Adipocyte (in vitro differentiated cells): Measurements from ENCODE around the gene IL13RA1.
A peak's percentile ranks its signal among the peaks of the same experiment; 100 is the strongest.

Experiments
- DNase-seq: peaks from one replicate; pipeline ENCODE4 v3.0.0-alpha.2; 2015; ENCODE audit warnings: low read depth
- H3K27me3 ChIP-seq: replicated peaks from 2 replicates; pipeline ENCODE4 v1.7.0; 2013; ENCODE audit warnings: mild to moderate bottlenecking, low read length, moderate library complexity; ENCODE audit not compliant: control insufficient read depth, insufficient read depth
- H3K36me3 ChIP-seq: 2 replicates; pipeline ENCODE4 v1.7.0; 2013; ENCODE audit warnings: low read length, mild to moderate bottlenecking, moderate library complexity; ENCODE audit not compliant: control insufficient read depth, insufficient read depth, severe bottlenecking
- H3K4me1 ChIP-seq: 2 replicates; pipeline ENCODE4 v1.7.0; 2013; ENCODE audit warnings: mild to moderate bottlenecking, low read length, moderate library complexity; ENCODE audit not compliant: control insufficient read depth, insufficient read depth
- H3K4me3 ChIP-seq: 2 replicates; pipeline ENCODE4 v1.7.0; 2013; ENCODE audit warnings: mild to moderate bottlenecking, low read length, moderate library complexity
- H3K9ac ChIP-seq: 2 replicates; pipeline ENCODE4 v1.7.0; 2013; ENCODE audit warnings: mild to moderate bottlenecking, low read length, moderate library complexity
- H3K9me3 ChIP-seq: 2 replicates; pipeline ENCODE4 v1.7.0; 2013; ENCODE audit warnings: mild to moderate bottlenecking, low read length, moderate library complexity; ENCODE audit not compliant: control insufficient read depth

Gene IL13RA1

DNA sequence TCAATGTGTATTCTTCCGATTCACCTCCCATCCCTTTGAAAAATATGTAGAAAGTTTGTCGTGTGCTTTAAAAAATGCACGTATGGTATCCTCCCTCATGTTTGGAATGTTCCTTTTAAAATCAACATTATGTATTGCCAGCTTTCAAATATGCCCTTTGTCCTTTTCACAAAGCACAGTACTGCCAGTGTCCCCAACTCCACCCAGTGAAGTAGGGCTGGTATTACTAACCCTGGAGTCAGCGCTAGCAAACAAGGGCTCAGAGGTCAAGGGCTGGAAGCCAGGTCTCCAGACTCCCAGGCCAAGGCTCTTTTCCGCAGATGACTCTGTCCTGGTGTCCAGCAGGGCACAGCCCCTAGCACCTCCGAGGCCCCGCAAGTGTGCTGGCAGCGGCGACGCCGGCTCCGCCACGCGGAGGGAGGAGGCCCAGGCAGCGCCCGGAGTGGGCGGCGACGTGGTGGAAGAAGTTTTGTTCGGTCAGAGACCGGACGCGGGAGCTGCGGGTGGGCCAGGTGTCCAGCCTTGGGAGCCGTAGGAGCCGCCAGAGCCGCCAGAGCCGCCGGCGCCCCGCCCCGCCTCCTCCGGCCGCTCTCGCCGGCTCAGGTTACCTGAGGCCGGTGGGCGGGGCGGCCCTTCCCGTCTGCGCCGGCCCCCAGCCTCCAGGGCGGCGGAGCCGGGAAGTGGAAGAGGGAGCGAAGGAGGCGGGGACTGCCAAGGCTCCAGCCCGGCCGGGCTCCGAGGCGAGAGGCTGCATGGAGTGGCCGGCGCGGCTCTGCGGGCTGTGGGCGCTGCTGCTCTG lies at the start of gene IL13RA1:
TSS of gene IL13RA1 (plus strand) at position 720 of the 799 bp plus-strand sequence. CDS start at position 753, 33 bp downstream.
- peak; percentile 90 for DNase-seq
- Histone ChIP-seq H3K9me3 (no peaks in the 10 kb centered on the region), H3K9ac (peak within 1 kb of the TSS; percentile 84), H3K27me3 (peaks cover 2% of the 10 kb centered on the region), H3K4me1 (peaks cover 46% of the 10 kb centered on the region), H3K4me3 (peak within 1 kb of the TSS; percentile 82), H3K36me3 (no peaks in the 10 kb centered on the region)

DNA sequence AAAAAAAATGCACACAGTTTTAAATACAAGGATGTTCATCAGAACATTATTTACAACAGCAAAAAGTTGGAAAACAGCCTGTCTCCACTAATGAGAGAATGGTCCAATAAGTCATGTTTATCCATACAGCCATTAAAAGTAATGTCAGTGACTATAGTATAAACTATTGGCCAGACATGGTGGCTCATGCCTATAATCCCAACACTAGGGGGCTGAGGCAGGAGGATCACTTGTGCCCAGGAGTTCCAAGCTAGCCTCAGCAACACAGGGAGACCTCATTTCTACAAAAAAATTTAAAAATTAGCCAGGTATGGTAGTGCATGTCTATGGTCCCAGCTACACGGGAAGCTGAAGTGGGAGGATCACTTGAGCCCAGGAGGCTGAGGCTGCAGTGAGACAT lies 48.1 kb upstream of the IL13RA1 start:
- H3K4me1 ChIP-seq: no peaks in the 10 kb centered on the region
- no peaks in the 10 kb centered on the region for H3K9me3 ChIP-seq
- no peak for DNase-seq
- H3K4me3 ChIP-seq: no peak overlapping the region
- H3K9ac ChIP-seq: no peak overlapping the region
- H3K27me3 ChIP-seq: no peaks in the 10 kb centered on the region
- peaks cover 60% of the 10 kb centered on the region for H3K36me3 ChIP-seq

DNA sequence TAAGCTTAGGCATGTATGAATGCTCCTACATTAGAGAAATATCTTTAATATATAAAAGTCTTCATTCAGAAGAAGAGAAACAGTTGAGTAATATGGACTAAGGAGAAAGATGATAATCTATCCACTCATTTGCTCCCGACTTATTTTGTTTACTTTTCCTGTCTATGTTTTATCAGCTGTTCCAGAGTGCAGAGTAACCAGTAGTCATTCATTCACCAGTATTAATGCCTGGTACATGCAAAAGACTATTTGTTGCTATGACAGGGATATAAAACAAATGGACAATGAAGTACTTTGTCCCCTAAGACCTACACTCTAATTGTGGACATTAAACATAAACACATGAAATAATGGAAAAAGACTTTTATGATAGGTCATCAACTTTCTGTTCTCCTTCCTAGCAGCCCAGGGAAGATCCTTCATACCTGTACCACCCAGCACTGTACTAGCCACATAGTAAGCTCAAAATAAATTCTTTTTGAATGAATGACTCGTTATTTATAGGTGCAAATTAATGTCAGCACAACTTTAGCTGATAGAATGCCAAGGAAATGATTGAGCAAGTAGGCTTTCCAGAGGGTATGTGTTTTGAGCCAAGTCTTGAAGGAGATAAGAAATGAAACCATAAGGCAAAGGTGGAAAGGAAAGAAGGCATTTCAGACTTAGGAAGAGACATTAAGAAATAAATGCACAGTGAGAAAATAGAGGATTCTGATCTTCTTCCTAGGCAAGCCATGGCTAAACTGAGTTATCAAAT lies 45.0 kb upstream of the IL13RA1 start:
- no peaks in the 10 kb centered on the region for H3K27me3 ChIP-seq
- peaks cover 53% of the 10 kb centered on the region for H3K36me3 ChIP-seq
- no peak overlapping the region for H3K4me3 ChIP-seq
- H3K4me1 ChIP-seq: no peaks in the 10 kb centered on the region
- no peaks in the 10 kb centered on the region for H3K9me3 ChIP-seq
- H3K9ac ChIP-seq: no peak overlapping the region
- DNase-seq: no peak

DNA sequence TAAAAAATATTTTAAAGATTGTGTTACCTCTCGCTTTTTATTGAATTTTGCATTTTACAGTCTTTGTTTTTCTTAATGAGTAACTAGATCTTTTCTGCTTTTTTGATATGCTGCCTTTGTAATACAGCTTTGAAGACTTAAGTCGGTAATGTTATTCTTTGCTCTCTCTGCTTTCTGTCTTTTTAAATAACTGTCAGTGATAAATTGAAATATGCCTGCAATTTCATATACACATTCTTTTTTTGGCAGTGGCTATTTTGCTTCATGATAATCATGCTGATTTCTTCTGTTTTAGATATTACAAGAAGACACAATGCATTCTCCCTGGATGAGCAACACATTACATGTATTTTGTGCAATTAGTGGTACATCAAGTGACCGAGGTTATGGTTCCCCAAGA lies 42.0 kb upstream of the IL13RA1 start:
- Histone ChIP-seq H3K27me3 (no peaks in the 10 kb centered on the region), H3K9me3 (no peaks in the 10 kb centered on the region), H3K9ac (no peak overlapping the region), H3K4me1 (no peaks in the 10 kb centered on the region), H3K36me3 (peaks cover 45% of the 10 kb centered on the region), H3K4me3 (no peak overlapping the region)
- DNase-seq: no peak

DNA sequence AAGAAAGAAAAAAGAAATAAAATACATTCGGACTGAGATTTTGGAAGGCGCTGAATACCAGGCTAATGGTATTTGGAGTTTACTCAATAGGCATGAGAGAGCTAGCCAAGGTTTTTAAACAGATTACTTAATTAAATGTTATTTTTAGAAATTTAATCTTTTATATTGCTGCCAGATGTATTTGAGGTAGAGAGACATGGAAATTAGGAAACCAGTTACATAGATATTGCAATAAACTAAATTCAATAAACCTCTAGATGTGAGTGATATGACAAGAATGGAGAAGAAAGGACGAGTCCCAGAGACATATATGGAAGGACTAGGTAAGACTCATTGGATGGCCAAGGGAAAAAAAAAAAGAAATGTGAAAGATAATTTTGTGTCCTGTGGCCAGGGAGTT lies 38.5 kb upstream of the IL13RA1 start:
- Histone ChIP-seq H3K36me3 (peaks cover 17% of the 10 kb centered on the region), H3K9me3 (no peaks in the 10 kb centered on the region), H3K9ac (no peak overlapping the region), H3K4me1 (no peaks in the 10 kb centered on the region), H3K27me3 (no peaks in the 10 kb centered on the region), H3K4me3 (no peak overlapping the region)
- DNase-seq: no peak

DNA sequence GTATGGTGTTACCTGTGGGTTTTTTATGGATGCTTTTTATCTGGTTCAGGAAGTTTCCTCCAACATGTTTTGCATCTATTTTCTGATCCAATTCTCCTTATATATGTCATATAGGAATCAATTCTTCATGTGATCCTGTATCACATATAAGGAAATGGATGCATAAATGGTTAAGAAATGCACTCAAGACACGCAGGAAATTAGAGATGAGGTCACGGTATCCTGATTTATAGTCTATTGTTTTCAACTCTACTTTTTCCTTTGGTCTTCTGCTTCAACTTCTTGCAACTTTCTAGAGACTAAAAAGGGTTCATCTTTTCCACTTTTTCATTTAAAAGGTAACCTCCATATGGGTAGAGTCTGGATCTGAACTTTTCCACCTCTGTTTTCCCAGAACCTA lies 33.6 kb upstream of the IL13RA1 start:
- no peak for DNase-seq
- H3K9me3 ChIP-seq: no peaks in the 10 kb centered on the region
- no peaks in the 10 kb centered on the region for H3K36me3 ChIP-seq
- H3K4me1 ChIP-seq: no peaks in the 10 kb centered on the region
- no peak overlapping the region for H3K9ac ChIP-seq
- no peaks in the 10 kb centered on the region for H3K27me3 ChIP-seq
- H3K4me3 ChIP-seq: no peak overlapping the region

DNA sequence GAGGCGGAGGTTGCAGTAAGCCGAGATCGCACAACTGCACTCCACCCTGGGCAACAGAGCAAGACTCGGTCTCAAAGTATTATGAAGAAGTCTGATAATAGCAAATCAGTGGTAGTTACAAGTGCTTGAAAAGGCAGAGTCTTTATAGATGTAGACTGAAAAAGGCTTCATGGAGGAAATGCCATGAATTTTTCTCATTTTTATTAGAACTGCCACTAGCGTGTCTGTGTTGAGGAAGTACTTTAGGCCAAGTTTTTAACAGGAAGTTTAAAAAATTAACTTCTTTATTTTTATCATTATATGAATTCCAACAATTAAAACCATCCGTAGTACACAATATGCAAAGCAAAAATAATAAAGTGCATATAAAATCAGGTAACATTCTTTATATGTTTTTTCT lies 32.8 kb upstream of the IL13RA1 start:
- no peak for DNase-seq
- no peaks in the 10 kb centered on the region for H3K27me3 ChIP-seq
- H3K4me1 ChIP-seq: no peaks in the 10 kb centered on the region
- no peaks in the 10 kb centered on the region for H3K9me3 ChIP-seq
- H3K36me3 ChIP-seq: no peaks in the 10 kb centered on the region
- no peak overlapping the region for H3K4me3 ChIP-seq
- H3K9ac ChIP-seq: no peak overlapping the region

DNA sequence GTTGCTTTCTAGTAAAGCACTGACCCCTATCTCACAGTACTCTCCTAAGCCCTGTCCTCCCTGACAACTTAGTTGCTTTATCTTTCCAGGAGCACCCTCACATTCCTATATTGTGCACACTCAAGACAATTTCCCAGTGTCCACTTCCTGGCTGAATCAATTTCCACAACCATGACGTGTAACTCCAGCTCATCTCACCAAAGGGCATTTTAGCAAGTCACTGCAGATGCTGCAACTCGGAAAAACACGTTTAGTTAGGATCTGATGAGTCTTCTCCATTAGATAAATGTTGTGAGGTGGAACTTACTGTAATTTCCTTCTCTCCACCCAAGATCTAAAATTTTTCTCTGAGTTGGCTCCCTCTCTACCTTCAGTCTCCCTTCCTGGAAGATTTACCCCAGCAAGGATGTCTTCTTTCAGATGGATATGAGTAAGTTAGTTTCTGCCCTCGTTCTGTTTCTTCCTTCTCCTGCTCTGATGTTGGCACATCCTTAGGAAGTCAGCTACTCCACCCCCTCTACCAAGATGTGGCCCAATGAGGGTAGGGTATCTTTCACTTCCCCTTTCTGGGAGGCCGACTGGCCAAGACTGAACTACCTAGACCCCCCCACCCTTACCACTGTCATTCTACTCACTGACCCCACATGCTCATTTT lies 28.8 kb upstream of the IL13RA1 start:
- DNase-seq: no peak
- Histone ChIP-seq H3K4me3 (no peak overlapping the region), H3K9ac (no peak overlapping the region), H3K4me1 (no peaks in the 10 kb centered on the region), H3K27me3 (no peaks in the 10 kb centered on the region), H3K36me3 (no peaks in the 10 kb centered on the region), H3K9me3 (peaks cover 5% of the 10 kb centered on the region)

DNA sequence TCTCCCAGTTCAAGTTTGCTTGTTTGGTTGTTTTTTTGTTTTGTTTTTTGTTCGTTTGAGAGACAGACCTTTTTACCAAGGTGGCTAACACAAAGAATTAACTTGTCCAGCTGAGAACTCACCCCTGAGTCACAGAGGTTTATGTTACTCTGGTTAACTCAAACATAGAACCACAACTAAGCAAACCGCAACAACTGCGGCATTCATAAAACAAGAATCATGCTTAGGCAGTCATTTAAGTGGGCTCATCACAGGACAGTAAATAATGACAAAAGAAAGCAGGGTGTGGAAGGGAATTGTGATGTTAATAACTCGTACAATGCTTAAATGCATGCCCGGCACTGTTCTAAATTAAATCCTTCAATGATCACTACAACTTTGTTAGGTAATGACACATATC lies 24.7 kb upstream of the IL13RA1 start:
- no peak overlapping the region for H3K9ac ChIP-seq
- peaks cover 3% of the 10 kb centered on the region for H3K4me1 ChIP-seq
- no peak overlapping the region for H3K4me3 ChIP-seq
- H3K36me3 ChIP-seq: no peaks in the 10 kb centered on the region
- peaks cover 5% of the 10 kb centered on the region for H3K9me3 ChIP-seq
- DNase-seq: no peak
- H3K27me3 ChIP-seq: no peaks in the 10 kb centered on the region

DNA sequence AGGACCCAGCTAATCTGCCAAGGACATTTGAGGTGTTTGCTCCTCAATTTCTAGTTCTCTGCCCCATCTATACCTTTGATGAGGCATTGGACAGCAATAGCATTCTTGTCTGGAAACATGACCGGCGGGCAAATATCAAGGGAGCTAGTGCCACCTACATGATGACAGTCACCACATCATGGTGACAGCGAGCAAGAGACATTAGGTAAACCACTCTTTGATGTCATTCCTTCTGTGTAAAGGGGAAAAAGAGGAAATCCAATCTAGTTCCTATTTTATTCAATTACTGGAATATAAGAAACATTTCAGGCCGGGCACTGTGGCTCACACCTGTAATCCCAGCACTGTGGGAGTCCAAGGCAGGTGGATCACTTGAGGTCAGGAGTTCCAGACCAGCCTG lies 20.7 kb upstream of the IL13RA1 start:
- DNase-seq: no peak

DNA sequence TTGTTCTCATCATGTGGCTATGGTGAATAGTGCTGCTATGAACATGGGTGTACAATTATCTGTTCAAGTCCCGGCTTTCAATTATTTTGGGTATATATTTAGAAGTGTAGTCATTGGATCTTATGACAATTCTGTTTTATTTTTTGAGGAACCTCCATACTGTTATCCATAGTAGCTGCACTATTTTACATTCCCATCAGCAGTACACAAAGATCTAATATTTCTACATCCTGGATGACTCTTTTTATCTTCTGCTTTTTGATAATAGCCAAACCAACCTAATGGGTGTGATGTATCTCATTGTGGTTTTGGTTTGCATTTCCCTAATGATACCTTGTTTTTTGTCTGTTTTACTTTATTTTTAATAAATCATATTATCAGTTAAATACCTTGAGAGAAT lies 12.9 kb upstream of the IL13RA1 start:
- Histone ChIP-seq H3K9ac (no peak overlapping the region), H3K9me3 (no peaks in the 10 kb centered on the region), H3K27me3 (no peaks in the 10 kb centered on the region), H3K36me3 (no peaks in the 10 kb centered on the region), H3K4me1 (no peaks in the 10 kb centered on the region), H3K4me3 (no peak overlapping the region)
- DNase-seq: no peak

More for the DNA sequence above, 20.7 kb upstream of the IL13RA1 start:
- H3K4me3 ChIP-seq: no peak overlapping the region
- H3K27me3 ChIP-seq: peaks cover 3% of the 10 kb centered on the region
- H3K9me3 ChIP-seq: peaks cover 5% of the 10 kb centered on the region
- H3K9ac ChIP-seq: no peak overlapping the region
- H3K4me1 ChIP-seq: peaks cover 3% of the 10 kb centered on the region
- H3K36me3 ChIP-seq: no peaks in the 10 kb centered on the region
